Naive B cell (primary cell): ENCODE results near the gene NFATC3. TPM values are rescaled to one million over a fixed set of nuclear protein-coding genes. Genes with fewer than 3 reads are reported as not detected.

Experiments used
- polyA plus RNA-seq, 6 donors: library from polyadenylated mRNA; unstranded; fragments of 300-500 nt; fragmentation: Illumina TruSeq; gene quantifications; one replicate each; pipeline ENCODE4 v1.2.3, GENCODE V29; 2021; ENCODE audit warnings: low read depth in 6 of 6

NFATC3 gene
- polyA plus RNA-seq, 6 donors from 2014 or later, result 74.8 to 147 (median 96.7) TPM

Other genes with a start within 250 kb of the NFATC3 start
- gene THAP11, start 243.1 kb upstream of the NFATC3 start, polyA plus RNA-seq, result 100 to 1,000 TPM in 5 of 6 donors, 10 to 100 TPM in 1; 83.6 to 113 (median 105) TPM
- 100 to 1,000 TPM; 126 to 148 (median 131) TPM for gene NUTF2, start 238.4 kb upstream of the NFATC3 start, polyA plus RNA-seq
- 10 to 100 TPM in 3 of 6 donors, 1 to 10 TPM in 3; 7.6 to 15.1 (median 9.2) TPM for gene CENPT, start 237.7 kb upstream of the NFATC3 start, polyA plus RNA-seq
- 10 to 100 TPM in 5 of 6 donors, 1 to 10 TPM in 1; 6.7 to 28.6 (median 20.2) TPM for gene EDC4, start 212.3 kb upstream of the NFATC3 start, polyA plus RNA-seq
- gene NRN1L, start 200.5 kb upstream of the NFATC3 start, polyA plus RNA-seq, result under 1 TPM in 2 of 6 donors, not detected in 4; 0.64 to 0.90 TPM
- 10 to 100 TPM; 14.2 to 24.4 (median 17.4) TPM for gene PSKH1, start 192.1 kb upstream of the NFATC3 start, polyA plus RNA-seq
- 1 to 10 TPM in 4 of 6 donors, under 1 TPM in 2; 0.65 to 3.2 (median 1.3) TPM for gene CTRL, start 153.5 kb upstream of the NFATC3 start, polyA plus RNA-seq
- 100 to 1,000 TPM; 398 to 770 (median 477) TPM for gene PSMB10, start 148.5 kb upstream of the NFATC3 start, polyA plus RNA-seq
- gene LCAT, start 141.2 kb upstream of the NFATC3 start, polyA plus RNA-seq, result 1 to 10 TPM in 2 of 6 donors, under 1 TPM in 2, not detected in 2; 0.30 to 4.2 (median 0.93) TPM
- 1 to 10 TPM; 2.8 to 5.4 (median 3.7) TPM for gene SLC12A4, start 116.7 kb upstream of the NFATC3 start, polyA plus RNA-seq
- gene DPEP3, start 104.9 kb upstream of the NFATC3 start, polyA plus RNA-seq, result under 1 TPM in 4 of 6 donors, not detected in 2; 0.44 to 0.83 (median 0.55) TPM
- gene DPEP2, start 85.9 kb upstream of the NFATC3 start, polyA plus RNA-seq, result 100 to 1,000 TPM in 1 of 6 donors, 10 to 100 TPM in 5; 57.3 to 125 (median 75.1) TPM
- gene DPEP2NB, start 69.5 kb upstream of the NFATC3 start, polyA plus RNA-seq, result under 1 TPM in 1 of 6 donors, not detected in 5; 0.45 TPM
- gene DDX28, start 62.1 kb upstream of the NFATC3 start, polyA plus RNA-seq, result 10 to 100 TPM; 39.8 to 71.5 (median 48.8) TPM
- gene DUS2, start 62.1 kb upstream of the NFATC3 start, polyA plus RNA-seq, result 10 to 100 TPM; 36.8 to 51.8 (median 49.9) TPM
- 1 to 10 TPM in 2 of 6 donors, under 1 TPM in 3, not detected in 1; 0.32 to 2.8 (median 0.87) TPM for gene ESRP2, start 150.8 kb downstream of the NFATC3 start, polyA plus RNA-seq
- 1 to 10 TPM in 5 of 6 donors, not detected in 1; 4.3 to 9.8 (median 5.8) TPM for gene PLA2G15, start 160.0 kb downstream of the NFATC3 start, polyA plus RNA-seq
- 10 to 100 TPM in 5 of 6 donors, 1 to 10 TPM in 1; 6.5 to 16.4 (median 13.5) TPM for gene SLC7A6, start 179.2 kb downstream of the NFATC3 start, polyA plus RNA-seq
- gene SLC7A6OS, start 225.6 kb downstream of the NFATC3 start, polyA plus RNA-seq, result 10 to 100 TPM; 14.0 to 26.1 (median 17.7) TPM
- gene PRMT7, start 225.6 kb downstream of the NFATC3 start, polyA plus RNA-seq, result 10 to 100 TPM; 14.8 to 34.8 (median 23.1) TPM